Thoracic aorta (tissue), 2 donors: ENCODE measurements around the gene ISG15. TPM values are rescaled to one million over a fixed set of nuclear protein-coding genes. Genes with fewer than 3 reads are reported as not detected.

Experiments used
- ATAC-seq: fragments of 150-250 bp; one replicate; pipeline ENCODE4 v1.8.0; 2017; ENCODE audit warnings: low read depth; ENCODE audit not compliant: insufficient number of reproducible peaks, low FRiP score
- DNase-seq: peaks from one replicate; pipeline ENCODE4 v3.0.0-alpha.2; 2020; ENCODE audit warnings: low spot score
- H3K27ac ChIP-seq, 2 donors: fragments of 200-600 bp; sonication (generic); 1 replicate in 1 of 2; 2 replicates in 1 of 2; pipeline ENCODE4 v1.5.1; 2016; ENCODE audit warnings: mild to moderate bottlenecking in 2 of 2, moderate library complexity in 2 of 2
- H3K27me3 ChIP-seq: fragments of 200-600 bp; sonication (generic); replicated peaks from 2 replicates; pipeline ENCODE4 v1.6.0; 2016; ENCODE audit warnings: mild to moderate bottlenecking; ENCODE audit not compliant: insufficient read depth
- H3K36me3 ChIP-seq: fragments of 200-600 bp; sonication (generic); one replicate; pipeline ENCODE4 v1.5.1; 2016
- H3K4me1 ChIP-seq, 2 donors: fragments of 200-600 bp; sonication (generic); 1 replicate in 1 of 2; 2 replicates in 1 of 2; pipeline versions ENCODE4 v1.5.1 to v1.6.0; 2016; ENCODE audit warnings: low read depth in 2 of 2, mild to moderate bottlenecking in 1 of 2; ENCODE audit not compliant: control insufficient read depth in 1 of 2
- H3K4me3 ChIP-seq: fragments of 200-600 bp; sonication (generic); 2 replicates; pipeline ENCODE4 v1.5.1; 2016; ENCODE audit warnings: mild to moderate bottlenecking
- H3K9me3 ChIP-seq: fragments of 200-600 bp; sonication (generic); 2 replicates; pipeline ENCODE4 v1.5.1; 2016
- total RNA-seq, 2 donors: library from RNA; depleted of rRNA; stranded (reverse); fragments of >200 nt; gene quantifications; one replicate each; pipeline versions ENCODE4 v1.1.0 to v1.2.3, GENCODE V29; 2016
- TF ChIP-seq, protein P1 (sequence below): fragments of 200-600 bp; sonication (generic); IDR thresholded peaks from one replicate; pipeline ENCODE4 v1.5.1; 2019; ENCODE audit warnings: antibody characterized with exemption

The ISG15 gene
- total RNA-seq, 2 donors from 2014 or later, result 31.5 to 104 TPM

DNA sequence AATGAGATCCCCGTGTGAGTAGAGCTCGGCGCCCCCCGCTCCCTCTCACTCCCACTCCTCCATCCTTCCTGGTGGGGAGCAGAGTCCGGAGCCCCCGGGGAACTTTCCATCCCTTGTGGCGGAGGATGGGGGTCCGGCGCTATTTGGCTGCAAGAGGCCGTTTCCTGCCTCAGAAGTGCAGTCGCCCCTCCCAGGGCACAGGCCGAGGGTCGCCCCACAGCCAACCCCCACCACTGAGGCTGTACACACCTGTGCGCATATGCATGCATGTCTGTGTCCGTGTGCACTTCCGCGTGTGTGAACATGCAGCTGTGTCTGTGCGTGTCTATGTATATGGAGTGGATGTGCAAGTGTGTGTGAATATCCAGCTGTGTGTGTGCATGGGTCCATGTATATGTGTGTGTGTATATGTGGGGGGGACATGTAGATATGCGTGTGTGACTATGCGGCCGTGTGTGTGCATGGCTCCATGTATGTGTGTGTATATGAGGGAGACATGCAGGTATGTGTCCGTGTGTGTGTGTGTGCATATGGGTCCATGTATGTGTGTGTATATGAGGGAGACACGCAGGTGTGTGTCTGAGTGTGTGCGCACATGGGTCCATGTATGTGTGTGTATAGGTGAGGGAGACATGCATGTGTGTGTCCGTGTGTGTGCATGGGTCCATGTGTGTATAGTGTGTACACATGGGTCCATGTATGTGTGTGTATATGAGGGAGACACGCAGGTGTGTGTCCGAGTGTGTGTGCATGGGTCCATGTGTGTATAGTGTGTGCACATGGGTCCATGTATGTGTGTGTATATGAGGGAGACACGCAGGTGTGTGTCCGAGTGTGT lies 38.9 kb downstream of the ISG15 start:
- Histone ChIP-seq H3K4me3 (no peak overlapping the region), H3K27me3 (peaks cover 5% of the 10 kb centered on the region), H3K4me1 (no peaks in the 10 kb centered on the region), H3K9me3 (no peaks in the 10 kb centered on the region), H3K36me3 (peaks cover 3% of the 10 kb centered on the region), H3K27ac (no peak overlapping the region)
- DNase-seq, result no peak
- TF ChIP-seq, protein P1, sequence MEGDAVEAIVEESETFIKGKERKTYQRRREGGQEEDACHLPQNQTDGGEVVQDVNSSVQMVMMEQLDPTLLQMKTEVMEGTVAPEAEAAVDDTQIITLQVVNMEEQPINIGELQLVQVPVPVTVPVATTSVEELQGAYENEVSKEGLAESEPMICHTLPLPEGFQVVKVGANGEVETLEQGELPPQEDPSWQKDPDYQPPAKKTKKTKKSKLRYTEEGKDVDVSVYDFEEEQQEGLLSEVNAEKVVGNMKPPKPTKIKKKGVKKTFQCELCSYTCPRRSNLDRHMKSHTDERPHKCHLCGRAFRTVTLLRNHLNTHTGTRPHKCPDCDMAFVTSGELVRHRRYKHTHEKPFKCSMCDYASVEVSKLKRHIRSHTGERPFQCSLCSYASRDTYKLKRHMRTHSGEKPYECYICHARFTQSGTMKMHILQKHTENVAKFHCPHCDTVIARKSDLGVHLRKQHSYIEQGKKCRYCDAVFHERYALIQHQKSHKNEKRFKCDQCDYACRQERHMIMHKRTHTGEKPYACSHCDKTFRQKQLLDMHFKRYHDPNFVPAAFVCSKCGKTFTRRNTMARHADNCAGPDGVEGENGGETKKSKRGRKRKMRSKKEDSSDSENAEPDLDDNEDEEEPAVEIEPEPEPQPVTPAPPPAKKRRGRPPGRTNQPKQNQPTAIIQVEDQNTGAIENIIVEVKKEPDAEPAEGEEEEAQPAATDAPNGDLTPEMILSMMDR, result no peak
- ATAC-seq, result no peak

DNA sequence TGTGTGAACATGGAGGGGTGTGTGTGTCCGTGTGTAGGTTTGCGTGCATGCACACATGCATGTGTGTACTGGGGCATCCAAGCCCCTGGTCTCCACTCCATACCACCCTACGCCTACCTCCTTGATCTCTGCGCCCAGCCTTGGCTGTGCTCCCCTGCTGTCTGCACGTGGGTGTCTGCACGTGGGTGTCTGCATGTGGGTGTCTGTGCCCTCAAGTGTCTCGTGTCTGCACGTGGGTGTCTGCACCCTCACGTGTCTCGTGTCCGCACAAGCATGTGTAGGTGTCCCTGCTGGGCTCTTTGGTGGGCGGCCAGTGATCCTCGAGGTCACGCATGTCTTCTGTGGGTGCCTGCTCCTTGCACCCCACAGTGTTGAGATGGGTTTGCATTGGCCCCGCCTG lies 39.7 kb downstream of the ISG15 start:
- H3K36me3 ChIP-seq, result peaks cover 3% of the 10 kb centered on the region
- peaks cover 5% of the 10 kb centered on the region for H3K27me3 ChIP-seq
- ATAC-seq (no peak), DNase-seq (no peak)
- H3K9me3 ChIP-seq, result no peaks in the 10 kb centered on the region
- TF ChIP-seq, protein P1, result no peak
- H3K4me3 ChIP-seq, result no peak overlapping the region
- no peaks in the 10 kb centered on the region for H3K4me1 ChIP-seq
- no peak overlapping the region for H3K27ac ChIP-seq

DNA sequence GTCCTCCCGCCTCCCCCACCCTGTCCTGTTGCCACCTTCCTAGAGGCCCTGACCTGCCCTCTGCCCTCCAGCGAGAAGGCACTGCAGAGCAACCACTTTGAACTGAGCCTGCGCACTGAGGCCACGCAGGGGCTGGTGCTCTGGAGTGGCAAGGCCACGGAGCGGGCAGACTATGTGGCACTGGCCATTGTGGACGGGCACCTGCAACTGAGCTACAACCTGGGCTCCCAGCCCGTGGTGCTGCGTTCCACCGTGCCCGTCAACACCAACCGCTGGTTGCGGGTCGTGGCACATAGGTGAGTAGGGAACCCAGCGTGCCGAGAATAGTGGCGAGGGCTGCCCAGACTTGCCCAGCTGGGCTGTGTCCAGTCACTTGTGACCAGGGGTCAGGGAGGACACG lies 40.4 kb downstream of the ISG15 start:
- no peak overlapping the region for H3K4me3 ChIP-seq
- H3K27ac ChIP-seq, result no peak overlapping the region
- peaks cover 3% of the 10 kb centered on the region for H3K36me3 ChIP-seq
- peaks cover 5% of the 10 kb centered on the region for H3K27me3 ChIP-seq
- TF ChIP-seq, protein P1, result no peak
- no peak for DNase-seq
- no peaks in the 10 kb centered on the region for H3K9me3 ChIP-seq
- no peak for ATAC-seq
- peaks cover under 1 to 4% of the 10 kb centered on the region in 2 donors for H3K4me1 ChIP-seq

DNA sequence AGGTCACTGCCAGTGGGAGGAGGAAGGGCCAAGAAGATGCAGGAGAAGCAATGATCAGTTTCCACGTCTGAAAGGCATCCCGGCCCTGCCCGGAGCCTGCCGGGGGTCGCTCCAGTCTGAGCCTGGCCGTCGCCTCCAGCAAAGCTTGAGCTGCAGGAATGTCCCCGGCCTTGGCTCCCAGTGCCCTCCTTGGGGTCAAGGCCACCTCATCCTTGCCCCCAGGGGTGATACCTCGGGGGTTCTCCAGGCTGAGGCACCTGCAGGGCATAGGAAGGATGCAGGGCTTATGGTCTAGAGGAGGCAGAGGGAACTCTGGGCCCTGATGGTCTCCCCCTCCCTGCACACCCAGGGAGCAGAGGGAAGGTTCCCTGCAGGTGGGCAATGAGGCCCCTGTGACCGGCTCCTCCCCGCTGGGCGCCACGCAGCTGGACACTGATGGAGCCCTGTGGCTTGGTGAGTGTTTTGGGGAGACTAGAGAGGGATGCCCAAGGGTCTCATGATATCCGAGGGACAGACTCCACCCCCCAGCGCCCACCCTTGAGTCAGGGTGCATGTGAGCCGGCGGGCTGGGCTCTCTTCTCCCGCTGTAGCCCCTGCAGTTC lies 40.9 kb downstream of the ISG15 start:
- ATAC-seq, result no peak
- TF ChIP-seq, protein P1, result no peak
- Histone ChIP-seq H3K4me1 (peaks cover 4 to 9% of the 10 kb centered on the region in 2 donors), H3K36me3 (peaks cover 3% of the 10 kb centered on the region), H3K4me3 (no peak overlapping the region), H3K27ac (no peak overlapping the region), H3K27me3 (peaks cover 5% of the 10 kb centered on the region), H3K9me3 (no peaks in the 10 kb centered on the region)
- DNase-seq, result no peak

DNA sequence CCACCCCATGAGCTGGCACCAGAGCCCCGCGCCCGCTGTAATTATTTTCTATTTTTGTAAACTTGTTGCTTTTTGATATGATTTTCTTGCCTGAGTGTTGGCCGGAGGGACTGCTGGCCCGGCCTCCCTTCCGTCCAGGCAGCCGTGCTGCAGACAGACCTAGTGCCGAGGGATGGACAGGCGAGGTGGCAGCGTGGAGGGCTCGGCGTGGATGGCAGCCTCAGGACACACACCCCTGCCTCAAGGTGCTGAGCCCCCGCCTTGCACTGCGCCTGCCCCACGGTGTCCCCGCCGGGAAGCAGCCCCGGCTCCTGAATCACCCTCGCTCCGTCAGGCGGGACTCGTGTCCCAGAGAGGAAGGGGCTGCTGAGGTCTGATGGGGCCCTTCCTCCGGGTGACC lies 41.7 kb downstream of the ISG15 start:
- TF ChIP-seq, protein P1, result no peak

More for the DNA sequence above, 41.7 kb downstream of the ISG15 start:
- Histone ChIP-seq H3K9me3 (no peaks in the 10 kb centered on the region), H3K27ac (no peak overlapping the region), H3K4me3 (no peak overlapping the region), H3K4me1 (peaks cover 7 to 17% of the 10 kb centered on the region in 2 donors), H3K27me3 (peaks cover 8% of the 10 kb centered on the region), H3K36me3 (peaks cover 3% of the 10 kb centered on the region)
- ATAC-seq (no peak), DNase-seq (no peak)
